HG03159 (cell line): ENCODE data around the gene SOX3.

Source experiments
- ATAC-seq: cut with Tn5 transposase; IDR thresholded peaks from one replicate; pipeline ENCODE4 v1.9.1; 2021; ENCODE audit warnings: mild to moderate bottlenecking, moderate library complexity; ENCODE audit not compliant: unreplicated experiment

Gene SOX3

DNA sequence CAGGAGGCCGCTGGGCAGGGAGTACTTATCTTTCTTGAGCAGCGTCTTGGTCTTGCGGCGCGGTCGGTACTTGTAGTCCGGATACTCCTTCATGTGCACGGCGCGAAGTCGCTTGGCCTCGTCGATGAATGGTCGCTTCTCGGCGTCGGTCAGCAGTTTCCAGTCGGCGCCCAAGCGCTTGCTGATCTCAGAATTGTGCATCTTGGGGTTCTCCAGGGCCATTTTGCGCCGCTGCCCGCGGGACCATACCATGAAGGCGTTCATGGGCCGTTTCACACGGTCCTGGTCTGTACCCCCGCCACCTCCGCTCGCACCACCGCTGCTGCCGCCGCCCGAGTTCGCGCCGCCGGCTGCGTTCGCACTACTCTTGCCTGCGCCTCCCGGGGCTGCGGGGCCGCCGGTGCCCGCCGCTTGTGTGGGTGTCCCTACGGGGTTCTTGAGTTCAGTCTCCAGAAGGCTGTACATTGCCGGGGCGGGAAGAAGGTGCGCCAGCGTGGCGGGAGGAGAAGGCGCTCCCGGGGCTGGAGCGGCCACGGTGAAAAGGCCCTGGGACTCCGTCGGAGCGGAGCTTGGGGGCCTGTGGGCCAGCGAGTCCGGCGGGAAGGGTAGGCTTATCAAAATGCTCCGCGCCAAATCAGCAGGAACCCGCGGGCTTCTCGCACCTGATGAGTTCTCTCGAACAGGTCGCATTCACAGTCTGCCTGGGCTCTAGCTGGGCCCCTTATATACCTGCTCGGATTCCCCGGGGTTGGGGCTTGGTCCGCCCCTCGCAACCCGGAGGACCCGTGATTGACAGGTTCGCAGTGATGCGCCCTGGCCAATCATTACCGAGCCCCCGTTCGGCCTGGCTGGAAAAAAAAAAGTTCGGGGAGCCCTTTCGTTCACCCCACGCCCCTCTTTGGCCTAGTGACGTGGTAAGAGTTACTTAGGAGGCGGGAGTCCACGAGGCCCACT lies at the start of gene SOX3:
Gene SOX3, minus strand, starts transcription at position 699 of the 954 bp plus-strand sequence. Its CDS starts 9 bp downstream, at position 690.
- ATAC-seq = no peak

DNA sequence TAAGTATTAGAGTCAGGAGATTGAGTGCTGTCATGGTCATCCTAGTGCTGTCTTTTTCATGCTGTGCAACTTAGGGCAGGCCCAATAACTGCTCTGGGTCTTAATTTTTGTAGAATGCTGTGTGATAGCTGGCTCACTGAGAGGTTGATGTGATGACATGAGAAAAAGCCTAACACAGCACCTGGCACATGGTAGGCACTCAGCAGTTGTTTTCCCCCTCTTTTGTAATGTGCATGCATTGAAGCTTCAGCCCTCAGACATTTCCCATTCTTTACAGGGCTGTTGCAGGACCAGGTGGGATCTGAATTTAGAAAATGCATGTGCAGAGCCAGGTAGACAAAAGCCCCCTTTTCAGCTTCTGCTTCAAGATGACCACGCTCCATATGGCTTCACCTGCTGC lies 44.1 kb upstream of the SOX3 start:
- no peak for ATAC-seq

GRCh38 chrX:140526171-140526570 lies 21.3 kb upstream of the SOX3 start:
- ATAC-seq = no peak

GRCh38 chrX:140525448-140525847 lies 20.6 kb upstream of the SOX3 start:
- no peak for ATAC-seq

DNA sequence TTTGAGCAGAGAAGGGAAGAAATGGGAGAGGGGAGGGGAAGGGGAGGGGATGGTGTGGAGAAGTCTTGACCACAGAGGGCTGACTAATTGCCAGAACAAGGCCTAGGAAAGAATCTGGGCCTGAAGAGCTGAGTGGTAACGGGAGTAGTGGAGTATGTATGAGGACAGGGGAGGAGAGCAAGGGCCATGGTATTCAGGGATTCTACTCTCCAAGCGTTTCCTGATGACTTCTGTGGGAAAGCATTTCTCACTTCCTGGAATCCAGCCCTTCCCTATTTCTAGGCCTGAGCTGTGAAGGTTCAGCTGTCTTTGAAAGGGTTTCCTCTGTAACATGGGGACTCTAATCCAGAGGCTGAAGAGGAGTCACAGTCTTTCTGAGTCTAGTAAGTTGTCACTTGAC lies 19.7 kb upstream of the SOX3 start:
- ATAC-seq = no peak

DNA sequence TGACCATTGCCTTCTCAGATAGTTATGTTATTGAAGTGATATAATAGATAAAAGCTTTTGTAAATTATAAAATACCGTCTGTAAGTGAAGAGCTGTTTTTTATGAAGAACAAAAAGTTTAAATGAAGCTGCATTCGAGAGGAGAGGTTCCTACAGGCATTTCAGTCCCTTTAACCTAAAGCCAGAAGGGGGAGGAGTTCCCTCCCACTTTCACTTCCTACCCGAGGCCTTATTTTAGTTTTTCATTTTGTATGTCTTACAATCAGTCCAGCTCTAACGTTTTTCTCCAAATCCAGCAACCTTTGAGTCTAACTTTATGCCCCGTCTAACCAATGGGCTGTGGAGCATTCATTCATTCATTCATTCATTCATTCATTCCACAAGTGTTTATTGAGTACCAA lies 16.5 kb upstream of the SOX3 start:
- no peak for ATAC-seq

DNA sequence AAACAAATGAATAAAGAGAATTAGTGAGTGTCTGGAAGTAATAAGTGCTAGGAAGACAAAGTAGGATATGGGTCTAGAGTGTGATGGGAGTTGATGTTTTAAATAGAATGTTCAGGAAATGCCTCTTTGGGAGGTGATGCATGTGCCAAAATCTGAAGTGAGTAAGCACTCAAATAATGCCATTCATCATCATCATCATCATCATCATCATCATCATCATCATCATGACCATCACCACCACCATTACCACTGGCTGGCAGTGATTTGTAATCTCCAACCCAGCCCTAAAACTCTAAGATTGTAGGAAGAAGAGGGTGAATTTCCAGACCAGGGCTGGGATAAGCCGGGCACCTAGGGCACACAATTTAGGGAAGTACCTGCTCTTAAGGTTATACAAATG lies 9.7 kb upstream of the SOX3 start:
- ATAC-seq = no peak

- ATAC-seq = no peak
Measured at GRCh38 chrX:140510895-140511295, 6.0 kb upstream of the SOX3 start.

DNA sequence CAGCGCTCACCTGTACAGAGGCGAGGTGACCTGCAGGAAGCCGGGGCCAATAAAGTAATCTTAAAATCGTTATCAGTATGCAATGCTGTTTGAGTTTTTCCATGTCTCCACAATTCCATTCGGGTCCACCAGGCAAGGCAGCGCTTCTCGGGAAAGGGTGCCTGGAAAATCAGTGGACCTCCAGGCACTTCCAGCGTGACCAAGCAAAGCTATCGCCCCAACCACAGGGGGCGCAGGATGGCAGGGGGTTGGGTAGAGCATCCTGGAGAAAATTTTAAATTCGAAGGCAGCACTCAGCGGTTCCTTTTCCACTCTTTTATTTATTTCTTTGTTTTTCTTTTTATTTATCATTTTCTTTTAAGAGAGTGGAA lies 5.4 kb upstream of the SOX3 start:
- ATAC-seq = no peak

DNA sequence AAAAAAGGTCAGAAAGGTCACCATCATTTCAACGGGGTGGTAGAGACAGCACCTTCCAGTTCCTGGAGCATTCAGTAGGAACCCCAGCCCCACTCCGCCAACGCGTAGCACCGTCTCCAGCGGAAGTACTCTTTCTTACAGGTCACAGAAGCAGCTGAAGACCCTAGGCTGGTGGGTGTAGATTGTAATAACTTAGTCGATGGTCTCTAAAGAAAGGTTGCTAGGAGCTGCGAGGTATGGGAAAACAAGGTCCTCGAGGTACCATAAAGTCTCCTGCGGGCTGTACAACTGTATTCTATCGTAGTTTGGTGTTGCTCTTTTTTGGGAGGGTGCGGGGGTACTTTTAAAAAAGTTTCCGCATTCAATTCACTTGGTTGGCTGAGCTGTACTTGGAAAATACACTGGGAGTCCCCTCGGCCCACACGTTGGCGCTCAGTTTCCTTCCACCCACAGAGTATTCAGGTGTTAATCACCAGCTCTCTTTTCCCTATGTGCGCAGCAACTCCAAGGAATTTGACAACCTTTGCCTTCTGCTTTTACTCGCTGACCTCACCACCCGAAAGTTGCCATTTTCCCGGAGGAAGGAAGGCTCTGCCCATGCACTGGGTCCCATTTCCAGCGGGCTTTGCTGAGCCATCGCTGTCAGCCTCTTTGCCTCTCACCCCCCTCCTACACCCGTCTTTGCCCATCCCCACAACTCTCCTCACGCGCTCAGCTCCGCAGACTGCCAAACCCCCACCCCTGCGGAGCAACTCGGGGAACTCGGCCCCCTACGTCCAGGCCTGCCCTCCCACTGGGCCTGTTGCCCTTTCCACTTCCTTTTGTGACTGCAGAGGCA lies 4.8 kb upstream of the SOX3 start:
- no peak for ATAC-seq

- no peak for ATAC-seq
Measured at GRCh38 chrX:140508958-140509357, 4.1 kb upstream of the SOX3 start.

- ATAC-seq = no peak
Measured at GRCh38 chrX:140507982-140508305, 3.1 kb upstream of the SOX3 start.

DNA sequence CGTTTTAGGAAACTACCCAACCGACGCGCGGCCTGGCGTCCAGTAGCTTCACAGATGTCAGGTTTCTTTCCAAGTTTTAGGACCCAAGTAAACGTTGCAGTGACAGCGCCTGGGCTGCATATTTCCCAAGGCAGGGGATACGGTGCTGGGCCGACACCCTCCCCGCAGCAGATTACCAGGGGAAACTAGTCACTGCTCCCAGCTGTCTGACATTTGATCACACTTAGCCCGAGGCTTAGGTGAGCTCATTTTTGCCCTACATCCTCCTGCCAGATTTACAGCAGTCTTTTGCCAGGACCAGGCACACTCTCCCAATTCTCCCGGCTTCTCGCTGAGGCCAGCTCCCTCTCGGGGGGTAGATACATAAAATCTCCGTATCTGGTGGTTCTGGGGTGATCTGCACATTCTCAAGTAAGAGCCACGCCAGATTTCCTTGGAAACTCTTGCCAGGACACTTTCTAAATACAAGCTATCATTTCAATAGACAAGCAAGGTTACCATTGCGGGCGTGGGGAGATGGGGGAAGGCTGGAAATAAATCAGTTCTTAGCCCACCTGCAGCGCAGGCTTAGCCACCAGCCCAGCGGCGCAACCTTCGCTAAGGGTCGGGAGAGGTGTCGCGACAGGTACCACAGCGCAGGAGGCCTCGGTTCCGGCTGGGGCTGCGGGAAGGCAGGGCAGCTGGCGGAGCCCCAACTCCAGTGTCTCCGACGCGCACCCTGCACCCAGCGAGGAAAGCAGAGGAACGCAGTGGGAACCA lies 2.5 kb upstream of the SOX3 start:
- no peak for ATAC-seq

- ATAC-seq = no peak
Measured at GRCh38 chrX:140505421-140506337, 810 bp upstream of the SOX3 start.

DNA sequence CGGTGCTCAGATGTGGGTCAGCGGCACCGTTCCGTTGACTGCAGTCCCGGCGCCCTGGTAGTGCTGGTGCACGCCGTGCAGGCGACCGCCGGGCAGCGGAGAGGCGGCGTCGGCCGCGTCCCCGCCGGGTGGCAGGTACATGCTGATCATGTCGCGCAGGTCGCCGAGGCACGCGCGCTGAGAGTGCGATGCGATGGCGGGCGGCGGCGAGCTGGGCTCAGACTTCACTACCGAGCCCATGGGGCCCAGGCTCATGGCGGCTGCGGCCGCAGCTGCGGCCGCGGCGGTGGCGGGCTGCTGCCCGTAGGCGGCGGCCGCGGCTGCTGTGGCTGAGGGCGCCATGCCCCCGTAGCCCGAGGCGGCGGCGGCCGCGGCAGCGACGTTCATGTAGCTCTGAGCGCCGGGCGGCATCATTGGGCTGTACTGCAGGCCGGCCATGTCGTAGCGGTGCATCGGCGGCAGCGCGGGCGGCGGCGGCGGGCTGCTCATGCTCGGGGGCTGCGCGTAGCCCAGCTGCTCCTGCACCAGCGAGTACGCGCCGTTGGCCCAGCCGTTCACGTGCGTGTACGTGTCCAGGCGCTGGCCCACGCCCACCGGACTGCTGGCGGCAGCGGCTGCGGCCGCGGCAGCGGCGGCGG lies 1.0 kb downstream of the SOX3 start:
- ATAC-seq = no peak

GRCh38 chrX:140503238-140503601 lies 1.6 kb downstream of the SOX3 start:
- ATAC-seq = no peak

- ATAC-seq = no peak
Measured at GRCh38 chrX:140502491-140503237, 2.2 kb downstream of the SOX3 start.

- ATAC-seq = no peak
Measured at GRCh38 chrX:140501940-140502468, 2.9 kb downstream of the SOX3 start.

DNA sequence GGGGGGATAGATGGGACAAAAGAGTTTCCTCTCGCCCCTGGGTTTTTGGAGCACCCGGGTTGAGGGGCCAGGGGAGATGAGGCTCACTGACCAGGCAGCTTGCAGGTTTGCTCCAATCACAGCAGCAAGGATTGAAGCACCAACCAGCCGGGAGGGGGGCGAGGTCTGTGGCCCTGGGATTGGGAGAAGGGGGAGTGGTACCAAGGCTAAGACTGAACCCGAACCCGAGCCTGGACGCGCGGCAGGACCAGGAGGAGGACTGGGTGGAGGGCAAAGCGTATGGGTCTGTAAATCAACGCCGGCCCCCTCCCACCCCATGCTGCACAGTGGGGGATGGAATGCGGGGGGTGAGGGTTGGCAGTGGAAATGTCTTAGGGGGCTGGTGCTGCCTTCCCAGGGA lies 3.5 kb downstream of the SOX3 start:
- ATAC-seq = no peak
